Measurements from ENCODE around the gene GNG8. TPM values are rescaled to one million over a fixed set of nuclear protein-coding genes. Genes with fewer than 3 reads are reported as not detected.

GNG8 gene
- total and polyA plus RNA-seq, 10 of the 15 experiments (the other 5 are each of a cell fraction or from before 2014, with no cell fraction given), result 1.2 to 6.6 (median 2.7) TPM; not detected in 6

DNA sequence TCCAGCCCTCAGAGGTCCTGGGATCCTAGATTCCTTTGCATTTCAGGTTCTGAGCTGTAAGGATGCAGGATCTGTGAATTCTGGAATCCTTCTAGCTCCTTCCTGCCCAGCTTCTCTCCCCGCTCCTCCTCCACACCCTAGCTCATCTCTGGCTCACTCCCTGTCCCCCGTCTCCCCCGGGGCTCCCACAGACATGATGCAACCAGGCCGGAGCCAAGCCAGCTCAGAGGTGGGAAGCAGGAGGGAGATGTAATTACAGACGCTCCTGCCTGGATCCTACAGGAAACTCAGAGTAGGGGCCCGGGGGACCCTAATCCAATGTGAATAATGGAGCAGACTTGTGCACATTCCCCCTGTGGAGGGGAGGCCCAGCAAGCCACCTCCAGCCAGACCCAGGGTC lies 4.5 kb downstream of the GNG8 start:
- Histone ChIP-seq H3K9ac (ENCODE audit: control insufficient read depth, insufficient read depth, low read length) (no peak overlapping the region), H3K4me1 (ENCODE audit: control insufficient read depth, insufficient read depth, low read length) (peaks cover 13% of the 10 kb centered on the region), H4K20me1 (ENCODE audit: control insufficient read depth, insufficient read depth) (no peaks in the 10 kb centered on the region), H3K36me3 (ENCODE audit: control insufficient read depth in 2 of 2, insufficient read depth in 2 of 2, low read length in 1 of 2) (no peaks in the 10 kb centered on the region), H3K4me3 (no peak overlapping the region), H2AFZ (ENCODE audit: control insufficient read depth, low read depth, low read length) (no peak overlapping the region), H3K9me3 (replicated peaks; ENCODE audit: control insufficient read depth, insufficient read depth, low read length) (no peaks in the 10 kb centered on the region), H3K27me3 (replicated peaks in 1 of 2; ENCODE audit: control insufficient read depth in 2 of 2, insufficient read depth in 2 of 2, low read length in 1 of 2) (peaks cover 0 to 3% of the 10 kb centered on the region in 2 experiments; a peak in 1 of 4 replicates), H3K79me2 (ENCODE audit: control insufficient read depth, insufficient read depth, low read length) (no peaks in the 10 kb centered on the region), H3K4me2 (ENCODE audit: control insufficient read depth, insufficient read depth) (no peak overlapping the region), H3K27ac (ENCODE audit: control insufficient read depth, insufficient read depth) (no peak overlapping the region)
- ATAC-seq (no peak), DNase-seq (ENCODE audit: low read depth, low spot score) (no peak), FAIRE-seq (no peak)
- 41% methylated on average over 6 of the region's 6 CpGs for WGBS (ENCODE audit: insufficient coverage, insufficient replicate concordance, low lambda C conversion rate, missing lambda C conversion rate)
- ChIA-PET RAD21 (ENCODE audit: unreplicated experiment) (interaction anchor here (1.2 to 2.2 kb wide), 5 partner anchors 8 to 31 kb away, joined by 3 to 9 read pairs (median 4); no protein-coding TSS in a partner anchor), SMC1A (ENCODE audit: uncharacterized antibody, unreplicated experiment) (interaction anchor here (1.0 to 2.6 kb wide), 6 partner anchors 10 to 30 kb away, joined by 3 to 15 read pairs (median 5); partner anchors contain the start of genes CALM3 and DACT3), POLR2A (interaction anchor here (1.0 to 2.7 kb wide), 3 partner anchors 10 to 26 kb away, joined by 3 to 11 read pairs (median 3); no protein-coding TSS in a partner anchor), CTCF (interaction anchor here (1.0 to 12.1 kb wide), 4 partner anchors 16 to 97 kb away, joined by 3 to 150 read pairs (median 10); partner anchors contain the start of gene DACT3)
- TF ChIP-seq SUZ12 (IDR thresholded peaks at IDR 0.05; ENCODE audit: unreplicated experiment), result no peak
- no peak for TF ChIP-seq ZNF384 (IDR thresholded peaks at IDR 0.05; ENCODE audit: borderline replicate concordance, low read depth, low read length)
- no peak for TF ChIP-seq ZNF24 (IDR thresholded peaks at IDR 0.05)
- TF ChIP-seq, protein P1, sequence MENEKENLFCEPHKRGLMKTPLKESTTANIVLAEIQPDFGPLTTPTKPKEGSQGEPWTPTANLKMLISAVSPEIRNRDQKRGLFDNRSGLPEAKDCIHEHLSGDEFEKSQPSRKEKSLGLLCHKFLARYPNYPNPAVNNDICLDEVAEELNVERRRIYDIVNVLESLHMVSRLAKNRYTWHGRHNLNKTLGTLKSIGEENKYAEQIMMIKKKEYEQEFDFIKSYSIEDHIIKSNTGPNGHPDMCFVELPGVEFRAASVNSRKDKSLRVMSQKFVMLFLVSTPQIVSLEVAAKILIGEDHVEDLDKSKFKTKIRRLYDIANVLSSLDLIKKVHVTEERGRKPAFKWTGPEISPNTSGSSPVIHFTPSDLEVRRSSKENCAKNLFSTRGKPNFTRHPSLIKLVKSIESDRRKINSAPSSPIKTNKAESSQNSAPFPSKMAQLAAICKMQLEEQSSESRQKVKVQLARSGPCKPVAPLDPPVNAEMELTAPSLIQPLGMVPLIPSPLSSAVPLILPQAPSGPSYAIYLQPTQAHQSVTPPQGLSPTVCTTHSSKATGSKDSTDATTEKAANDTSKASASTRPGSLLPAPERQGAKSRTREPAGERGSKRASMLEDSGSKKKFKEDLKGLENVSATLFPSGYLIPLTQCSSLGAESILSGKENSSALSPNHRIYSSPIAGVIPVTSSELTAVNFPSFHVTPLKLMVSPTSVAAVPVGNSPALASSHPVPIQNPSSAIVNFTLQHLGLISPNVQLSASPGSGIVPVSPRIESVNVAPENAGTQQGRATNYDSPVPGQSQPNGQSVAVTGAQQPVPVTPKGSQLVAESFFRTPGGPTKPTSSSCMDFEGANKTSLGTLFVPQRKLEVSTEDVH (IDR thresholded peaks at IDR 0.05; ENCODE audit: low read depth, partially characterized antibody), result no peak
- BruUV-seq (replicated peaks), result no TSS peak
- intact Hi-C loops (cut with micrococcal nuclease; ENCODE audit: unreplicated experiment), result no loop called here
- in situ Hi-C loops (cut with MboI), result no loop called here
